NCI-H2107 treated with DMSO at 0.1 percent for 48 hours (cell line): Measurements from ENCODE around the gene STOML3.

Experiments
- DNase-seq: peaks from one replicate; lab custom pipeline; 2025; ENCODE audit not compliant: unreplicated experiment; lab: John Stamatoyannopoulos, UW

The STOML3 gene

DNA sequence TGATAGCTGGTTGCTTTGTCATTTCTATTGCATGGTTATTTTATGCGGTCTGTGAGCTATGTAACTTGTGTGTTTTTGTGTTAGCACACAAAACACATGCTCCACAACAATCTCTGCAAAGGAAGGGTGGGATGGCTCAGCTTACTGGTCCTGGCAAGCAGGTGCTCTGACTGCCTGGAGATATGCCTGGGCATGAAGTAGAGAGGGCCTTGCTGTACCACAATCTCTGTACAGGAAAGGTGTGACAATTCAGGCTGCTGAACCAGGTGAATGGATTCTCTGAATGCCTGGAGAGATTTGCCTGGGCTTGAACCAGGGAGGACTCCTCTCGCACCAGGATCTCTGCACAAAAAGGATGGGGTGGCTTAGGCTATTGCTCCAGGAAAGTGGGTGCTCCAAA, 69.5 kb downstream of the STOML3 start:
- no peak for DNase-seq
